GM18873 (cell line): ENCODE results near the gene BCAM.

ENCODE experiments used
- ATAC-seq: cut with Tn5 transposase; IDR thresholded peaks from one replicate; pipeline ENCODE4 v1.9.1; 2021; ENCODE audit warnings: mild to moderate bottlenecking, moderate library complexity, moderate number of reproducible peaks; ENCODE audit not compliant: unreplicated experiment, low FRiP score

Gene BCAM

GRCh38 chr19:44789943-44790483 is 18.9 kb upstream of the BCAM start:
- ATAC-seq = no peak

GRCh38 chr19:44792281-44792680 is 16.6 kb upstream of the BCAM start:
- no peak for ATAC-seq

- no peak for ATAC-seq
Observed at GRCh38 chr19:44794610-44795009, 14.3 kb upstream of the BCAM start.

- no peak for ATAC-seq
Observed at GRCh38 chr19:44795398-44795987, 13.4 kb upstream of the BCAM start.

- no peak for ATAC-seq
Observed at GRCh38 chr19:44796701-44797115, 12.2 kb upstream of the BCAM start.

- ATAC-seq = no peak
Observed at GRCh38 chr19:44799627-44800346, 9.1 kb upstream of the BCAM start.

- no peak for ATAC-seq
Observed at GRCh38 chr19:44800461-44800860, 8.4 kb upstream of the BCAM start.

GRCh38 chr19:44803442-44804428 is 5.2 kb upstream of the BCAM start:
- no peak for ATAC-seq

GRCh38 chr19:44806291-44806690 is 2.6 kb upstream of the BCAM start:
- ATAC-seq = no peak

GRCh38 chr19:44807162-44807561 is 1.7 kb upstream of the BCAM start:
- no peak for ATAC-seq

GRCh38 chr19:44807652-44808462 is 1.0 kb upstream of the BCAM start:
- ATAC-seq = no peak

GRCh38 chr19:44809577-44810233 is 802 bp downstream of the BCAM start:
- ATAC-seq = no peak

GRCh38 chr19:44810234-44811121 is 1.6 kb downstream of the BCAM start:
- no peak for ATAC-seq

GRCh38 chr19:44811122-44811419 is 2.2 kb downstream of the BCAM start:
- ATAC-seq = no peak

GRCh38 chr19:44812142-44812718 is 3.3 kb downstream of the BCAM start:
- no peak for ATAC-seq

GRCh38 chr19:44813070-44813840 is 4.4 kb downstream of the BCAM start:
- ATAC-seq = no peak

GRCh38 chr19:44813841-44814470 is 5.1 kb downstream of the BCAM start:
- ATAC-seq = no peak
